ENCODE results near the gene KCNQ1.

Gene KCNQ1

DNA sequence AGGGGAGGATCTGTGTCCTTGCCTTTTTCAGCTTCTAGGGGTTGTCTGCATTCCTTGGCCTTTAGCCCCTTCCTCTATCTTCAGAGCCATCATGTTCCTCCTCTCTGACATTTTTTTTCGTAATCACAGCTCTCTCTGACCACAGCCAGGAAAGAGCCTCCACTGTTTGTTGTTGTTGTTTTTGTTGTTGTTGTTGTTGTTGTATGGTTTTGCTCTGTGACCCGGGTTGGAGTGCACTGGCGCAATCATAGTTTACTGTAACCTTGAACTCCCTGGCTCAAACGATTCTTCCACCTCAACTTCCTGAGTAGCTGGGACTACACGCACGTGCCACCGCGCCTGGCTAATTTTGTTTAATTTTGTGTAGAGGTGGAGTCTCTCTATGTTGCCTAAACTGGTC lies 310.3 kb downstream of the KCNQ1 start:
- no peak for TF ChIP-seq CTCF (IDR thresholded peaks at IDR 0.05; ENCODE audit: low read depth, low read length)
- H3K4me3 ChIP-seq (ENCODE audit: low read depth, low read length) = no peak overlapping the region

DNA sequence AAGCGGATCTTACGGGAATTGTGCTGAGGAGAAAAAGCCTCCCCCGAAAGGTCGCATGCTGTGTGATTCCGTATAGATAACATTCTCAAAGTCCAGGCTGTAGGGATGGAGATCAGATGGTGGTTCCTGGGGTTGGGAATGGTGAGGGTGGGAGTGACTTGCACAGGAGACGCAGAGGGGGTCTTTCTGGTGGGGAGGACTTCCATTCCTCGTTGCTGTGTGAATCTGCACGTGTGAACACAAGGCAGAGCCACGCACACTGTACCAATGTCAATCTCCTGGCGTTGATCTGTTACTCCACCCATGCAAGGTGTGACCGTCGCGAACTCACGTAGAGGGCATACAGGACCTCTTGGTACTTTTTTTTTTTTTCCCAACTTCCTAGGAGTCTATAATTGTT lies 313.9 kb downstream of the KCNQ1 start:
- TF ChIP-seq CTCF (IDR thresholded peaks at IDR 0.05; ENCODE audit: low read depth, low read length) = no peak

GRCh38 chr11:2759228-2760195 lies 314.7 kb downstream of the KCNQ1 start:
- no peak for TF ChIP-seq CTCF (IDR thresholded peaks at IDR 0.05; ENCODE audit: low read depth, low read length)
- H3K4me3 ChIP-seq (ENCODE audit: low read depth, low read length) = no peak overlapping the region

More for the DNA sequence above, 313.9 kb downstream of the KCNQ1 start:
- no peak overlapping the region for H3K4me3 ChIP-seq (ENCODE audit: low read depth, low read length)

- TF ChIP-seq CTCF (IDR thresholded peaks at IDR 0.05; ENCODE audit: low read depth, low read length) = no peak
- H3K4me3 ChIP-seq (ENCODE audit: low read depth, low read length) = no peak overlapping the region
These were observed 315.5 kb downstream of the KCNQ1 start for GRCh38 chr11:2760196-2760871.

GRCh38 chr11:2761131-2762030 lies 316.6 kb downstream of the KCNQ1 start:
- no peak overlapping the region for H3K4me3 ChIP-seq (ENCODE audit: low read depth, low read length)
- no peak for TF ChIP-seq CTCF (IDR thresholded peaks at IDR 0.05; ENCODE audit: low read depth, low read length)

DNA sequence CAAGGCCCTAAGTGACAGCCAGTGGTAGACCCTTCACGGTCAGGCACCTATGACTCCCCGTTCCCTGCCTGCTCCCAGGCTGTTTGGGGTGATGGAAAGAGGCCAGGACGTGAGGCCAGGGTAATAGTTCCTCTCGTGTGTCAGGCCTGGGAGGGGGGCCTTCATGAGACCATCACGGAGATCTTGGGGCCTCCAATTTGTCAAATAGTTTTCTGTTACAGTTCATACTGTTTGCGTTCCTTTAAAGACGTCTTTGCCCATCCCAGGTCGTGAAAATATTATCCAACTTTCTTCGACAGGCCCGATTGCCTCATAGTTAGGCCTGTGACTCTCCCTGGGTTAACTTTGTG lies 317.2 kb downstream of the KCNQ1 start:
- no peak for TF ChIP-seq CTCF (IDR thresholded peaks at IDR 0.05; ENCODE audit: low read depth, low read length)
- no peak overlapping the region for H3K4me3 ChIP-seq (ENCODE audit: low read depth, low read length)
